ENCODE measurements around the gene B3GNT3. TPM values are rescaled to one million over a fixed set of nuclear protein-coding genes. Genes with fewer than 3 reads are reported as not detected.
A peak's percentile ranks its signal among the peaks of the same experiment; 100 is the strongest.

Gene B3GNT3
- total and polyA plus RNA-seq, 9 of the 15 experiments (the other 6 are each of a cell fraction or from before 2014, with no cell fraction given), result 0.06 to 0.11 (median 0.07) TPM; not detected in 6

- ChIA-PET CTCF (ENCODE audit: low intra/inter-chr PET ratio) (no interaction called here), POLR2A (interaction anchor here (1.7 kb wide), 1 partner anchor 15 kb away, joined by 9 read pairs; no protein-coding TSS in a partner anchor)
- peaks cover 29% of the 10 kb centered on the region for H3K79me2 ChIP-seq (ENCODE audit: control insufficient read depth, insufficient read depth, low read length)
- no TSS peak for BruUV-seq (replicated peaks)
- WGBS (ENCODE audit: insufficient coverage, low coverage, missing lambda C conversion rate), result 100% methylated on average over 1 of the region's 1 CpG
- in situ Hi-C loops (cut with MboI), result no loop called here
- H3K9ac ChIP-seq (ENCODE audit: insufficient read depth in 1 of 2, low read depth in 2 of 2, low read length in 2 of 2), result no peak overlapping the region
- no peak overlapping the region for H2AFZ ChIP-seq (ENCODE audit: low read depth, low read length)
- FAIRE-seq (no peak), DNase-seq (ENCODE audit: extremely low read depth in 1 of 4, low spot score in 3 of 4) (no peak), ATAC-seq (no peak)
- no peak overlapping the region for H3K27ac ChIP-seq (ENCODE audit: extremely low read depth, low read depth, low read length)
- H3K36me3 ChIP-seq (ENCODE audit: control insufficient read depth, insufficient read depth, low read length), result peaks cover 53% of the 10 kb centered on the region; the same call in 2 of the 3 replicates
- H3K4me3 ChIP-seq, result no peak overlapping the region
- no peaks in the 10 kb centered on the region for H3K9me1 ChIP-seq (ENCODE audit: control insufficient read depth, insufficient read depth, low read length)
- H3K9me3 ChIP-seq (replicated peaks; ENCODE audit: control insufficient read depth, insufficient read depth, low read depth, low read length), result no peaks in the 10 kb centered on the region
- intact Hi-C loops (cut with micrococcal nuclease), result no loop called here
- H3K27me3 ChIP-seq (ENCODE audit: control insufficient read depth in 2 of 2, insufficient read depth in 2 of 2, low read length in 2 of 2), result no peaks in the 10 kb centered on the region
- H3K4me1 ChIP-seq (replicated peaks in 1 of 2; ENCODE audit: control insufficient read depth in 2 of 2, insufficient read depth in 2 of 2, low read length in 2 of 2), result peaks cover 1 to 19% of the 10 kb centered on the region in 2 experiments; a peak in 4 of 5 replicates
- H4K20me1 ChIP-seq (replicated peaks; ENCODE audit: control insufficient read depth, insufficient read depth, low read length), result no peaks in the 10 kb centered on the region; the same call in 1 of the 2 replicates
- H3K4me2 ChIP-seq (ENCODE audit: insufficient read depth, low read length), result no peak overlapping the region
- TF ChIP-seq ZNF316 (IDR thresholded peaks at IDR 0.05) (0 out of 2 replicates have a peak, but pooled peaks have one; percentile 4), CSDE1 (IDR thresholded peaks at IDR 0.05) (no peak)
These were observed 39.5 kb upstream of the B3GNT3 start for GRCh38 chr19:17755443-17755890.

GRCh38 chr19:17755977-17756670 lies 38.8 kb upstream of the B3GNT3 start:
- 89% methylated on average over 12 of the region's 12 CpGs for WGBS (ENCODE audit: insufficient coverage, low coverage, missing lambda C conversion rate)
- Histone ChIP-seq H4K20me1 (replicated peaks; ENCODE audit: control insufficient read depth, insufficient read depth, low read length) (no peaks in the 10 kb centered on the region; the same call in 1 of the 2 replicates), H2AFZ (ENCODE audit: low read depth, low read length) (no peak overlapping the region), H3K4me1 (replicated peaks in 1 of 2; ENCODE audit: control insufficient read depth in 2 of 2, insufficient read depth in 2 of 2, low read length in 2 of 2) (peaks cover 0 to 14% of the 10 kb centered on the region in 2 experiments; a peak in 2 of 5 replicates), H3K4me3 (no peak overlapping the region), H3K27me3 (ENCODE audit: control insufficient read depth in 2 of 2, insufficient read depth in 2 of 2, low read length in 2 of 2) (no peaks in the 10 kb centered on the region), H3K27ac (ENCODE audit: extremely low read depth, low read depth, low read length) (no peak overlapping the region), H3K9ac (ENCODE audit: insufficient read depth in 1 of 2, low read depth in 2 of 2, low read length in 2 of 2) (no peak overlapping the region), H3K9me1 (ENCODE audit: control insufficient read depth, insufficient read depth, low read length) (no peaks in the 10 kb centered on the region), H3K36me3 (ENCODE audit: control insufficient read depth, insufficient read depth, low read length) (peaks cover 59% of the 10 kb centered on the region; the same call in 2 of the 3 replicates), H3K9me3 (replicated peaks; ENCODE audit: control insufficient read depth, insufficient read depth, low read depth, low read length) (no peaks in the 10 kb centered on the region), H3K4me2 (ENCODE audit: insufficient read depth, low read length) (no peak overlapping the region), H3K79me2 (ENCODE audit: control insufficient read depth, insufficient read depth, low read length) (peaks cover 23% of the 10 kb centered on the region)
- BruUV-seq (replicated peaks), result no TSS peak
- in situ Hi-C loops (cut with MboI), result no loop called here
- intact Hi-C loops (cut with micrococcal nuclease), result no loop called here
- FAIRE-seq (no peak), ATAC-seq (0 out of 3 replicates have a peak, but pooled peaks have one; percentile 7), DNase-seq (ENCODE audit: extremely low read depth in 1 of 4, low spot score in 3 of 4) (peak; percentile 54 to 73 (median 60))
- ChIA-PET CTCF (ENCODE audit: low intra/inter-chr PET ratio) (no interaction called here), POLR2A (no interaction called here)
- TF ChIP-seq ZNF717 (CRISPR knock-in tag; IDR thresholded peaks at IDR 0.05) (no peak), HLTF (IDR thresholded peaks at IDR 0.05) (no peak), FOXA3 (CRISPR knock-in tag; conservative IDR thresholded peaks at IDR 0.05 in 1 of 2, IDR thresholded peaks at IDR 0.05 in 1 of 2) (no peak), CTCF (IDR thresholded peaks at IDR 0.05 in 2 of 3, conservative IDR thresholded peaks at IDR 0.05 in 1 of 3; ENCODE audit: insufficient read depth in 2 of 3, low read depth in 1 of 3, low read length in 3 of 3) (no peak), TAF15 (IDR thresholded peaks at IDR 0.05; ENCODE audit: low read depth, low read length) (no peak), E2F4 (CRISPR knock-in tag; IDR thresholded peaks at IDR 0.05; ENCODE audit: low read depth) (no peak)

Measured in K562 (cell line).